ENCODE data around the gene AIRE.
"Not testable (repeated sequence)": the region's sequence is repeated elsewhere in the genome, so short reads cannot be mapped to it uniquely, and the experiment has no call there.

Gene AIRE
- total RNA-seq = 0.28 to 0.48 reads per million in 2 donors

DNA sequence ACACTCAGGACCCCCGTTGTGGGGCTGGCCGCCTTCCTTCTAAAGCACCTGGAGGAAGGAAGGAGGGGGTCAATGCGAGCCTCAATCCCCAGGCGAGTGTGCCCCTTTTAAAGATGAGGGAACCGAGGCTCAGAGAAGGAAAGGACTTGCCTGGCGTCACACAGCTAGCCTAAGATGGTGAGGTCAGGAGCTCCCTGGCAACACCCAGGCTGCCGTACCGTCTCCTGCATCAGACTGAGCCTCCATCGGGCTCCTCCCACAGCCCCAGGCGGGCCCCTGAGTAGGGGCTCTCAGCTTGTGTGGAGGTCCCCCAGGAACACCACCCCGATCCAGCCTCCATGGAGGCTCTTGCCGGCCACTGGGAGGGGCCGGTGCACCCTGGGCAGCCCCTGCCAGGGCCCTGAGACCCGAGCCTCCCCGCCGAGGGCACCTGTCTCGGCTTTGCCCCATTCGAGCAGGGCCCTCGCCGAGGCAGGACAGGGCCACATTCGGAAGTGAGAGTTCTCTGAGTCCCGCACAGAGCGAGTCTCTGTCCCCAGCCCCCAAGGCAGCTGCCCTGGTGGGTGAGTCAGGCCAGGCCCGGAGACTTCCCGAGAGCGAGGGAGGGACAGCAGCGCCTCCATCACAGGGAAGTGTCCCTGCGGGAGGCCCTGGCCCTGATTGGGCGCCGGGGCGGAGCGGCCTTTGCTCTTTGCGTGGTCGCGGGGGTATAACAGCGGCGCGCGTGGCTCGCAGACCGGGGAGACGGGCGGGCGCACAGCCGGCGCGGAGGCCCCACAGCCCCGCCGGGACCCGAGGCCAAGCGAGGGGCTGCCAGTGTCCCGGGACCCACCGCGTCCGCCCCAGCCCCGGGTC, at the start of gene AIRE:
TSS of gene AIRE (plus strand) at position 739 of the 855 bp plus-strand sequence. CDS start 131 bp downstream, outside the sequence.
- no peak for DNase-seq

DNA sequence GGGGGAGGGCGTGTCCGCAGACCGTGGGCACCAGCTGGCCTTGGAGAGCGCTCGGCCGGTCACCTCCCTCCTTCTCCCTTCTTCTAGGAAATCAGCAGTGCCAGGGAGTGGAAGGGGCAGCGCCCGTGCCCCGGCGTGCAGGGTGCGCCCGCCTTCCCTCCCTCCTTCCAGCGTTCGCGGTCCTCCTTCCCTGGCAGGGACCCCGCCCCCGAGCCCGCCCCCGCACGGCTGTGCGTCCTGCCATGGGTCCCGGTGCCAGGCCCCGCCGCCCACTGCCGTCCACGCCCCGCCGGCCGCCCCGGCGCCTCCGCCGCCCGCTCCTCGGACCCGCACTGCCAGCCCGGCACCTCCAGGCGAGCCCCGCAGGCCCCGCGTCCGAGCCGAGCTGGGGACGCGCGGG, 45.3 kb upstream of the AIRE start:
- DNase-seq = not testable (repeated sequence)

DNA sequence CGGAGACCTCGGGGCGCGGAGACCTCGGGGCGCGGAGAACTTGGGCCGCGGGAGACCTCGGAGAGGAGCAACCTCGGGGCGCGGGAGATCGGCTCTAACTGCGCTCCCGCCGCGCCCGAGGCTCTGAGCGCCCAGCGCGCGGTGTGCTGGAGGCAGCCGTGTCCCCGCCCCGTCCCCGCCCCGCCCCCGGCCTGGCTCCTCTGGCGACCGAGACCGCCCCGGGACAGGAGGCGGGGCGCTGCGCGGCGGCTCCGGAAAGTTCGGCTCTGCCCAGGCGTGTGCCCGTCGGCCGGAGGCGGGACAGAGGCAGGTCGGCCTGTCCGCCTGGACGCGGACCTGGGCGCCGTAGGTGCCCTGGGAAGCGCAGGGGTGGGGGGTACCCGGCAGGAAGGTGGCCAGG, 44.8 kb upstream of the AIRE start, which contains the start of gene ICOSLG:
TSS of gene ICOSLG (minus strand) at position 102 of the 400 bp plus-strand sequence. CDS start 126 bp downstream, outside the sequence.
- not testable (repeated sequence) for DNase-seq

DNA sequence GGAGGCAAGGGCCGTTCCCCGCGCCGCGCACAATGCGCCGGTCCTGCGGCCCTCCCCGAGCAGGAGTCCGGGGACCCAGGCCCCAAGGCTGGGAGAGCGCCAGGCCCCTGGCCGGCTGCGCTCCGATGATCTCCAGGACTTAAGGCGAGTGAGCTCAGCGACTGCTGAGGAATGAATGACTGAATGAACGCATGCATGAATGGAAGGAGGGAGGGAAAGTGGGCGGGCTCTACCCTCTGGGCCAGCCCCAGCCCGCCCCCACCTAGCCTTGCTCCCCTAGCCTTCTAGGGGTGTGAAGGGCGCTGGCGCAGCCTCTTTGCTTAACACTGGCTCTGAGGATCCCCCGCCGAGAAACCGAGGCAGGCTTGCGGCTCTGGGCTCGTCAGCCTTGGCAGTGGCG, 44.4 kb upstream of the AIRE start:
- DNase-seq = not testable (repeated sequence)

DNA sequence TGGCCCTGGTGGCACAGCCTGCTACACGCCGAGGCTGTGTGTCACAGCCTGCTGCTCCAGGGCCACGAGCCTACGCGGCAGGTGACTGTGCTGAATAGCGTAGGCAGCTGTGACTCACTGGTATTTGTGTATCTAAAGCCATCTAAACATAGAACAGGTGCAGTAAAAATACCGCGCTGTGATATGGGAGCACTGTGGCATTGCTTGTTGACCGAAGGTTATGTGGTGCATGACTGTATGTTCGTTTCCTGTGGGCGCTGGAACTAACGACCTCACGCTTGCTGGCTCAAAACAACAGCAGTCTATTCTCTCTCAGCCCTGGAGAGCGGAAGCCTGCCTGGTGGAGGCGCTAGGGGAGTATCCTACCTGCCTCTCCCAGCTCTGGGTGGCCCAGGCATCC, 41.7 kb upstream of the AIRE start:
- DNase-seq = not testable (repeated sequence)

DNA sequence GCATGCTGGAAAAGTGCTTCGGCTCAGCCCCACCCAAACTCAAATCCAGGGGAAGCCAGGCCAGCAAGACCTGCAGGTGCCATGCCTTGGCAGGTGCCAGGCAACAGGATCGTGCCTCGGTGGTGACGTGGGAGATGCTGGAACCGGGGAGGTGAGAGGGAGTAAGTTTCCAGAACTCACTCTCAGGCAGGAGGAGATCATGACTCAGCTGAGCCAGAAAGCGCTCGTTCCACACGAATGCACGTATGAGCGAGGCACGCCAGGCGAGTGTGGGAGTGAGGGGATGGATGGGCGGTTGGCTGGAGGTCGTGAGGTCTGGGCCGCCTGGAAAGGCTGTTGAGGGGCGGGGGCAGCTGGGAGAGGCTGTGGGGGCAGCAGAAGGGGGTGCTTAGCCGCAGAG, 37.8 kb upstream of the AIRE start:
- not testable (repeated sequence) for DNase-seq

DNA sequence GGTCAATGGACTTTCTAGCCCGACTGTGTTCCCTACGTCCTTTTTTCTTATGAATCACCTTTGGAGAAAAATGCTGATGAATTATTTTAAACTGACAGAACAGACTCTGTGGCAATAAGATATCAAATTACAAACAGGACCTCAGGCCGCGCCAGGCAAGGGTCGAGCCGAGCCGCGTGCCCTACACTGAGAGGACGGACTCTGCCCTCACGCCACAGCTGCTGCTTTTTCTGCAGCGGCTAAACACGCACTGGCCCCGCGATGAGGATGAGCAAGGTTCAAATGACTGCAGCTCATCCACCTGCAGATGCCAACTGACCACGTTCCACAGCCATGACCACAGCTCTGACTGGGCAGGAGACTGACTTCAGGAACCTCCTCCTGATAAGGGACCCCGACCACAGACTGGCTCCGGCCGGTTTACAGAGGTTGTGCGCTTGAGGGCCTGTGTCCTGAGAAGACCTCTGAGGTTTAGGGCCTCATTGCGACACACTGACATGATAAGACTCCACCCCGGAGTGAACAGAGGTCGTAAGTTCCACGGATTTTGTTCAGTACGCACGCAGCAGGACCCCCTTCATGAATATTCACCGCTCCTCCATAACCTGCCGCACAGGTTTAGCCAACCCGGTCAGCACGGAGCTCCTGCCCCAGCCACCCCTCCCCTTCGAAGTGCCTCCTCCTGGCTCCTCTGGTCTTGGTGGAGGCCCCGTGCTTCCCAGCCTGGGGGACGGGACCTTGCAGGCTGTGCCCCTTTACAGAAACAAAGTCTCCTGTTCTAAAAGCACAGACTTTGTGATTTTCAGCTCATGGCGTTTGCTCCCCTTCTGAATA, 36.3 kb upstream of the AIRE start:
- DNase-seq = not testable (repeated sequence)

DNA sequence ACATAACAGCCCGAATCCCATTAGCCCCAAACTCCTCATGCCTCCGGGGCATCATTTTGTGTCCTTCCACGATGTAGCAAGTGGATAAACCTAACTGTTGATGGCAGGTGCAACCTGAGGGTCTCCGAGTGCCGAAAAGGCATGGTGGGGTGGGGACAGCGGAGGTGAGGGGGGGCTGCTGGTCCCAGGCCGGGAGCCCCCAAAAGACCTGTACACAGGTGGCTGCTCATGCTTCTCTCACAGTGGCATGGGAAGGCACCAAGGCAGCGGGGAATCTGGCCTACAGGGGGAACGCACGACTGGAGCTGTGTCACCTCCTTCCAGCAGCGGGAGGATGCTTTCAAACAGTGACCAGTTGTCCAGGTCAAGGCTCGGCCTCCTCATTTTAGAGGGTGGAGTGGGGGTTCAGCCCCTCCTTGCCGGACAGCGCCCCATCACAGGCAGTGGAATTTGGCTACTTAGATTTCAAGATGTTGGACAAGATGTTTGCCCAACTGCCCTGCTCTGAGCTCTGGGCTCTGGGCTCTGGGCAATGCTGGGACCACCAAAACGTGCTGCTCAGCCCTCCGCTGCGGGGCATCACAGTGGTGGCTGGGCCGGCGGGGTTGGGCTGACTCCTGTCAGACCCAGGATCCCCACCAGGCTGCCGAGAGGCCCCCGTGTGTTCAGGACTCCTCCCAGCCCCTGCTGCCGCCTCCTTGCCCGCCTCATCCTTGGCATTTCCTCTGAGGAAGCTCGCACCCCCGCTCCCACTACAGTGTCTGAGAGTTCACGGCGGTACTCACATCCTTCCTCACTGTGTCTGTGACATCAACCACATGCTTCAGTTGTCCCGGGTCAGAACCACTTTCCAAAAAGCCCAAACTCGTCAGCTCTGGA, 31.6 kb upstream of the AIRE start:
- no peak for DNase-seq

DNA sequence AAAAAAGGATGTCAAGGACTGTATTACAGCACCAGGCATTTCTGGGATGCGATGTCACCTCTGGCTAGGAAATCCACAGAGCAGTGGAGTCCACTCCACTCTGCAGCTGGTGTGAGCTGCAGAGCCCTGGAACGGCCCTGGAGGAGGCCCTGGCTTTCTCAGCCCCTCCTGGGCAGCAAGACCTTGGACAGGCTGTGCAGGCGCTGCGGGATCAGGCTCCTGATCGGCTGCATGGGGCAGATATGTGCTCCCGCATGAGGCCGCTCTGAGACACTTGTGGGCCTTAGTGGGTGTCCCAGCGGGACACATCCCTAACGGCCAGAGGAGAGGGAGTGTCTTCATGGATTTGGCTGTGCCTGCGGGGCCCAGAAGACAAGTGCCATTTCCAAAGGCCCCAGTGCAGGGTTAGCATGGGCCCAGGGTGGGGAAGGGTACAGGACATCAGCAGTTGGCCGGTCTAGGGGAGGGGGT, 30.1 kb upstream of the AIRE start:
- no peak for DNase-seq

DNA sequence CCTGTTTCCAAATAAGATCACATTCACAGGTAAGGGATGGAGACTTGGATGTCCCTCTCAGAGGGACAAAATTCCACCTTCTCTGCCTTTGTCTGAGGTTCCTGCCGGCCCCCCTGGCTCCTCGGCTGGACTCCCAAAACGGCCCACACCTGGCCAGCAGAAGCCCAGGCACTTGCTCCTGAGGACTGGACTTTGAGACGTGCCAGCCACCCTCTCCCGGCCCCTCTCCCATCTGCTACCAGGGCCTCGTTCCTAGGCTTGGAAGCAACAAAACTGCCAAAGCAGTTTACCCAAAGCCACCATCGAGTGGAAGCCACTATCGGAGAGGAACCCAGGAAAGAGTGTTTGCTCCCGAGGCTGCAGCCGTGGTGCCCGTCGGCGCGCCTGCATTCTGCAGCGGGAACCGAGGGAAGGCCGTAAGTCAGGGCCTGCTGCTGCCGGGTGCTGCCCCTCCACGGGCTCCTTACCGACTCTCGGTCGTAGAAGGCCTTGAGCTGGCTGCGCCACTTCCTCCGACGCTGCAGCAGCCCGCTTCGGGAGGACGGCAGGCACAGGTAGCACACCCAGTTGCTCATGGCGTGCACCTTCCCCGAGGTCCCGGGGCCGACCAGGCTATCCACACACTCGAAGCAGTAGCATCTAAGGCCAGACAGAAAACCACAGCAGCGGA, 27.5 kb upstream of the AIRE start:
- no peak for DNase-seq

DNA sequence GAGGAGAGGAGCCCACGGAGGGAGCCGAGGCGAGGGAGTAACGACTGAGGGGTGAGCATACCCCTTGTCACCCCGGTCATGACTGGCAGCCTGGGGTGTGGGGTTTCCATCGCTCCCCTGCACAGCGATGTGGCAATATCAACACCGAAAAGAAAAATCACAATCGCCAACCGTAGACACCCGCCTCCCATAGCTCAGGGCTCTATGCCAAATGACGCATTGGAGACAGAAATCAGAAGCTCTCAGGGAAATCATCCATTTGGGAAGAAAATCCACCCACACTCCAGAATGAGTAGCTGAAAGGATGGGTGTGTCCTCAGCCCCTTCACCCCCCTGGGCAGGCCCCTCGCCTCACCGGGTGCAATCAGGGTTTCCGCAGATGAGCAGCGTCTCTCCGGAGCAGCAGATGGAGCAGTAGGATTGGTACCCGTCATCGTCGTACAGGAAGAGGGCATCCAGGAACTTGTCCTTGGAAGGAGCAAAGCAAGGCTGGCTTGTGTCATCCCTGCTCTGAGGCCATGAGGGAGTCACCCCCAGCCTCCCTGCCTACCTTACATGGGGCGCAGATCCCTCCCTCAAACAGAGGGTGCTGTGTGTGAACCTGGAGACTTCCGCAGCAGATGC, 26.5 kb upstream of the AIRE start:
- no peak for DNase-seq

DNA sequence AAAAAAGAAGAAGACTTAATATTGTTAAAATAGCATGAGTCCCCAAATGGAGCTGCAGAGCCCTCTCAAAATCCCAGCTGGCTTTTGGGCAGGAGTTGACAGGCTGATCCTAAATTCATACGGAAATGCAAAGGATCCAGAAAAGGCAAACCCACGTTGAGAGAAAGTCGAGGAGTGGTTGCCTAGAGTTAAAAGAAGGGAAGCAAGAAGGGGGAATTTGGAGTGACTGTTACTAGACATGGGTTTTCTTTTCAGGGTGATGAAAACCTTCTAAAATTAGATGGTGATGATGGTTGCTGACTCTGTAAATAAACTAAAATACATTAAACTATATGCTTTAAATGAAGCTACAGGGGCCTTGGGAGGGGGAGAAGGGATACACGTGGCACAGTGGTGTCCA, 25.6 kb upstream of the AIRE start:
- no peak for DNase-seq

DNA sequence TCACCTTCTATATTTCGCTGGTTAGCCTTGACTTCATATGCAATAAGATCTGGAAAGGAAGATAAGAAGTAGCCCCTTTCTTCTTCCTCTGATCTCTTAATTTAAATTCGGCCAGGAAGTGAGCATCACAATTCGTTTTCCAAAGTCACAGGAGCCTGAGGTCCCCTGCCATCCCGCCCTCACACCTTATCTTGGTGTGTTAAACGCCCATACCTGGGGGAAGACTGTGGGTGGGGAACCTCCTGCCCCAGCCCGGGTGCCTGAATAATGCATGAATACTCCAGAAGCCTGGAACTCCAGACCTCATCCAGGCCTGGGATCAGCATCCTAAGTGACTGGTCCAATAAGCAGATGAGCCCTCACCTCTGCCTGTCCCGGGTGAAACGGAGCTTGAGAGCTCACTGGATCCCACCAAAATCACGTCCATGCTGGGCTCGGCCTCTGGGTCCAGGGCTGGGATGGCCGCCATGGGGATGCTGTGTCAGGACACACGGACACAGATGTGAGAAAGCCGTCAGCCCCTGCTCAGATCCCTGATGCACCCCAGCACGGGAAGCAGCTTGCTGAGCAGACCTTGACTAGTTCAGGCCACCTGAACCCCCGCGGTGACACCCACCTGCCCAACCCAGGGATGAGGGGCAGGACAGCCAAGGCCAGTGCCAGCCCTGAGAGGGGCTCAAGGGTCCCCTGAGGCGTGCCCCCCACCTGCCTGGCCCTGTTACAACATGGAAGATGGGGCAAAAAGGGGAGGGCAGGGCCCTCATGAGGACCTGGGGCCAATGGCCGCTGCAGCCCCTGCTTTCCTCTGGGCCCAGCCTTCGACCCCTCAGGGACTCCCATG, 24.7 kb upstream of the AIRE start:
- no peak for DNase-seq

DNA sequence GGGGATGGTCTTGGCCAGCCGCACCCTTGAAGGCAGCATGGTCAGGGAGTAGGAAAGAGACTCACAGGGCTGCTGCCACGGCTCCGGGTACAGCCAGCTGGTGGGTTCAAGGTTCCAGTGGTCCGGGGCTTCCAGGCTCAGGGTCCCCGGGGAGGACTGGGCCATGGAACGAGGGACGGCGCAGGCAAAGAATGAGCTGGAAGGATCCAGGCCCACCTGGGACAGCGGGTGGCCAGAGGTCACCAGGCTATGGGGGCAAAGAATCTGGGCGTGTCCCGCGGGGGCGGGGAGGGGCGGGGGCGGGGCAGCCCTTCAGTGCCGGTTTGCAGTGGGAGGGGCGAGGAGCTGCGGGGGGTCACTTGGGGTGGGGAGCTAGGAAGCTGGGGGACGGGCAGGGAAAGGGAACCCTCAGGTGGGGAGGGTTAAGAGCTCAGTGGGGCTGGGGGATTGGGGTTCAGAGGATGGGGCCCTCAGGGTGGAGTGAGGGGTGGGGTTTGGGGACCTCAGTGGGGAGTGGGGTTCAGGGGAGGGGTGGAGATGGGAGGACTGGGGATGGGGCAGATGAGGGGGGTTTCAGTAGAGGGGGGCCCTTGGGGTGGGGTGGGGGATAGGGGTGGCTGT, 23.9 kb upstream of the AIRE start, which contains the start of gene DNMT3L:
TSS of gene DNMT3L (minus strand) at position 223 of the 621 bp plus-strand sequence. CDS start 638 bp downstream, outside the sequence.
- DNase-seq = no peak

DNA sequence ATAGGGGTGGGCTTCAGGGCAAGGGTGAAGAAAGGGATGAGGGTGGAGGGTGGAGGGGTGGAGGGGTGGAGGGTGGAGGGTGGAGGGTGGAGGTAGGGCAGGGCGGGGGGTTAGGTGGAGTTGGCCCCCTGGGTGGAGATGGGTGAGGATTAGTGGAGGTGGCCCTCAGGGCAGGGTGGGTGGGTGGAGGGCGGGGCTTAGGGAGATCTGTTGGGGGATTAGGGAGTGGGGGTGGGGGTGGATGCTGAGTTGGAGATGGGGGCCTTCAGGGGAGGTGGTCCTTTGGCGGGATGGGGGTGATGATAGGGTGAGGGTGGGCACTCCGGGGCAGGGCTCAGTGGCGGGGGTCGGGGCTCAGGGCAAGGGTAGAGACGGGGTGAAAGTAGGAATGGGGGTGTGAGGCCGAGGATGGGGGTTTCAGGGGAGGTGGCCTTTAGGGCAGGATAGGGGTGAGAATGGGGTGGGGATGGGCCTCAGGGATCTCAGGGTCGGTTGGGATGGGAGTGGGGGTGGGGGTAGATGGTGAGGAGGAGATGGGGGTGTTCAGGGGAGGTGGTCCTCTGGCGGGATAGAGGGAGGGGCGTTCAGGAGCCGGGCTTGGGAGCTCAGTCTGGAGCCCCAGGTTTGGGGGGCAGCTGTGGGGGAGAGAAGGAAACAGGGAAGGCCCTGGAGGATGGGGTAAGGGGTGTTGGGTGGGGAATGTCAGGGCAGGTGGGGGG, 23.2 kb upstream of the AIRE start:
- DNase-seq = no peak

DNA sequence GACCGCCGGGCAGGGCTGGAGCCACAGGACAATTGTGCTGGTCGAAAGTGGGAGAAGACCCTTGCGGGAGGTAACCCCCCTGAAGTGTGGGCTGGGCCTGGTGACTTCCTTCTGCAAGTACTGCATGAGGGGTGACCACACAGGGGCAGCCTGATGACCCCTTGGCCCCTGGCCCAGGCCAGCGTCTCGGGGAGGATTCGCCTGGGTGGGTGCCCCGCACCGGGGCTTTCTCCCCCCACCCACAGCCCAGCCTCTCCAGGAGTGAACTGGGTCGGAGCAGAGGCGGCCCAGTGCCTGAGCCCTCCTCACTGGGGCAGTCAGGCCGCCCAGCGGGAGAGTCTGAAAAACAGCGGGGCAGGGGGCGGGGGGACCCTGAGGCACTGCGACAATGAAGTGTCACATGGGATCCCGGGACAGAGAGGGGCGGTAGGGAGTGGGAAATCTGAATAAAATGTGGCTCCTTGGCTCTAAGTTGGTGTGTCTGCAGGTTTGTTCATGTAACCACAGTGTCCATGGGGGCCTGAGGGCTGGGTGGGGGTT, 22.4 kb upstream of the AIRE start:
- no peak for DNase-seq

DNA sequence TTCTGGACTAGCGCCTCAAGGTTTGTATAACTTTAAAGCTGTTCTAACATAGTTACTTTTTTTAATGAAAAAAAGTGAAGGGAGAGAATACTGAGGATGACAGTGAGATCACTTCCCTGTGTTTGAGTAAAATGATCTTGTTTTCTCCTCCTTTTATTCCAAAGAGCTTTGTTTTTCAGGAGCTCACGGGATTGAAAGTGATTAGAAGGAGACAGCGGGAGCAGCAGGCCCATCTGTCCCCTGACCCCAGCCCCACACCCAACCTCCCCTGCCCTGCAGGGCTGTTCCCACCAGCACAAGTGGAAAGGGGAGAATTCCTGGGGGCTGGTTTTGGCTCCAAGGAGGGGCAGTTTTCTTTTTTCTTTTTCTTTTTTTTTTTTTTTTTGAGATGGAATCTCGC, 21.9 kb upstream of the AIRE start:
- DNase-seq = no peak

DNA sequence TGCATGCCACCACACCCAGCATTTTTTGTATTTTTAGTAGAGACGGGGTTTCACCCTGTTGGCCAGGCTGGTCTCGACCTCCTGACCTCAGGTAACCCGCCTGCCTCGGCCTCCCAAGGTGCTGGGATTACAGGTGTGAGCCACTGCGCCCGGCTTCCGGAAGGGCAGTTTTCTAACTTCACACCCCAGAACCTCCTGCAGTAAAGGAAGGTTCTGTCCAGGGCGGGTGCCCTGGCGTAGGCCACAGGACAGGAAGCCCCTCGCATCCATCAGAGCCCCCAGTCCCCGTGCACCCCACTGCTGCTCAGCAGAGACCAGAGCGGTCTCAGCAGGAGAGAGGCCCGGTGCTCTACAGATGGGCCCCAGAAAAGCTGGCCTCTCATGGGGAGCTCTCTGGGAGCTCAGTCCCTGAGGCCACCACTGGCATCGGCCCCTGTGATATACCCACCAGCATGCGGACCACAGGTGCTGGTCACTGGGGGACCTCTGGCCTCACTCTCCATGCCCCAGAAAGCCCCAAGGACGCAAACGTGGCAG, 19.9 kb upstream of the AIRE start:
- DNase-seq = no peak

All from T-helper 9 cell (primary cell).